Measurements from ENCODE around the gene TTC34.

TTC34 gene

DNA sequence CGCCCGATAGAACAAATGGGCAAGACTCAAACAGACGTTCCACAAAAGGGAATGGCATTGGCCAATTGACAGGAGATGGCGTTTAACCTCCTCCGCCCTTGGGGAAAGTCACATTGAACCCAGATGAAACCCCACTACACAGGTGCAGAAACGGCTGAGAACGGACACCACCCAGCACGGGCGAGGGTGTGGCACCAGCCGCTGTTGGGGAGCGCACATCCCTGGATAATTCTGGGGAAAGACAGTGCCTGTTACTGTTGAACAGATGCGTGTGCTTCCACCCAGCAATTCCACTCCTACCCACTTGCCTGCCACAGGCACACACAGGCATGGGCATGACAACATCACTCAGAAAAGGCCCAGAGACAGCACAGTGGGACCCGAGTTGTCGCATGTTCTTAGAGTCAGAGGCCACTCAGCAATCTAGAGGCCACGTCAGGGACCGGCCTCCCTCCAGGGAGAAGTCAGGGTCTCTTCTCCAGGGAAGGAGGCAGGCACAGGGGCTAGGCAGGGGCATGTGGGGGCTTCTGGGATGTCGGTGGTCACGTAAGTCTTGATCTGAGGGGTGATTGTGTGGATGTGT is 199.7 kb downstream of the TTC34 start:
- DNase-seq, result no peak

DNA sequence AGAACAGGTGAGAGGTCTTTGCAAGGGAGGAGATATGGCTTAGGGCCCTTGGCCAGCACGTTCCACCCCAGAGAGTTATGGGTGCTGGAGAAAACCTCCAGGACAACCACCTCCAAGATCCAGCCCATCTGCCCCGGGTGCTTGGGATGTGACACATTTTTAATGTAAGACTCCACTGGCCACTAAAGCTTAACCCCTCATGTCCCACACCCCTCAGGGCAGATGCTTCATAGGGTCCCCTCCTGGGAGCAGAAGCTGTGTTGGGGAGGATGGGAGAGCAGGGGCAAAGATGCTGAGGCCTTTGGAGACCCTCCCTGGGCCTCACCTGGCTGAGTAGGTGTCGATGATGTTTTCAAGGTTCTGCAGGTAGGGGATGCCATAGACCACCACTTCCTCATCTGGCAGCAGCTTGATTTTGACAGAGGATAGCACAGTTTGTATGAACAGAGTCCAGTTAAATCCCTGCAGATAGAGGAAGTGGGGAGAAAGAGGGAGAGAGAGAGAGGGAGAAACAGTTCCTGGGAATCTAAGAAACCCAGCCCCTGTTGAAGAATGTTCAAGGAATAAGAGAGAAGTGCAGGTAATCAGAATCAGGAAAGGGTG is 203.1 kb downstream of the TTC34 start:
- DNase-seq, result no peak

DNA sequence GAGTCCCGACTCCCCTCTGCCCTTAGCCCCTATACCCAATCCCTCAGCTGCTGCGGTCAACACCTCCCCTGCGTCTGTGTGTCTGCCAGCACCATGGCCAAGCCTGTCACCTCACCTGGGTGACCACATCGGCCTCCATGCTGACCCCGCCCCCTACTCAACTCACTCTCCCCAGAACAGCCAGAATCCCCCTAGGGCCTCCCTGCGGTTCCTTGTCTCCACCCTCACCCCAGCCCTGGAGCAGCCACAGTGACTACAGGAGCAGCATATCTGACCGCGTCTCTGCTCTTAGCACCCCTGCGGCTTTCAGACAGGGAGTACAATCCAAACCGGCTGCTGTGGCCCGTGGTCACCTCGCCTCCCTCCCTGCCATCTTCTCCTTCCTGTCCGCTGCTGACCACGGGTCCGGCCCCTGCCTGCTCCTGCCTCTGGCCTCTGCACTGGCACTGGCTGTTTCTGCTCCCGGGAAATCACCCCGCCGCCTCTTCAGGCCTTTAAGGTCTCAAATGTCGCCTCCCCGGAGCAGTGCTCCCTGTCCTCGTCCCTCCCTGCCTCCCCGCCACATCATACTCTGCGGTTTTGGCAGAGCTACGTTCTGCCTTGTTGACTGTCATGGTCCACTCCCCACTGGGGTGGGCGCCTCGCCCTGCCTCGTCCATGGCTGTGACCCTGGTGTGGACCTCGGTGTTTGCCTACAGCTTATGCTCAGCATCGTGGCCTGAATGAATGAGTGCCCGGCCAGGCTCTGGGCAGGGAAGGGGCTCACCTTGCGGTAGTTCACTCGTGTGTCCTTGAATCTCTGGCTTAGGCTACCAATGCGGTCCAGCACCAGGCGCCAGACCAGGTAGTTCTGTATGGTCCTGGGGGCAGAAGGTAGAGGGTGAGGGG is 203.8 kb downstream of the TTC34 start:
- no peak for DNase-seq

DNA sequence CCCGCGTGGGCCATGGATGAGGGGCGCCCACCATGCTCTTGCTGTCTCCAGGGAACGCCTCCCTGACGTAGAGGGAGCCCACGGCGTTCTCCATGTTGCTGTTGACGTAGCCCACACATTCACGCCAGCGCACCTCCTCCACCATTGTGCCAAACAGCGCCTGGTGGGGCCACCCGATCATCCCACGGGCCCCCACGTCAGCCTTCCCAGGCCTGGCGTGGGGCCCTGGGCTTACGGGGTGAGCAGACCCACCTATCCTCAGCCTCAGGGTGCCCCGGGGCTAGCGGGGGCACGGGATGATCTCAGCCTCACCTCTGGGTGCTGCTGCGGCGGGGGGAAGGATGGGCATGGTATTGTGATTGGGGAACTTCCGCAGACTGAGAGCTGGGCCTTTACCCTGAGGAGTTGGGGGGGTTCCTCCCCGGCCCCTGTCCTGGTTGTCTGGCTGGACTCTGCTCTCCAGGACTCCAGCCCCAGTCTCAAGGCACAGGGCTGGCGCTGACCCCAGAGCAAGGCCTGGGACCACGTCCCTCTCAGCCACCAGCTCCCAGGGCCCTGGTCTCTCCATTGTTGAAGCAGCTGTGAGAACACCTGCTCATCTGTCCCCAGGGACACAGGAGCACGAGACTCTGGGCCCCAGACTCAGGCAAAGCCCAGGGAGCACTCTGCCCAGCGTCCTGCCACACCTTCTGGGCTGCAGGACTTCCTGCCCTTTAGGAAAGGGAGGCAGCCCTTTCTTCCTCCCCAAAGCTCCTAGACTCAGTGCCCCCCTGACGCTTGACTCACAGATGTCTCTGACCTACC is 204.8 kb downstream of the TTC34 start:
- no peak for DNase-seq

DNA sequence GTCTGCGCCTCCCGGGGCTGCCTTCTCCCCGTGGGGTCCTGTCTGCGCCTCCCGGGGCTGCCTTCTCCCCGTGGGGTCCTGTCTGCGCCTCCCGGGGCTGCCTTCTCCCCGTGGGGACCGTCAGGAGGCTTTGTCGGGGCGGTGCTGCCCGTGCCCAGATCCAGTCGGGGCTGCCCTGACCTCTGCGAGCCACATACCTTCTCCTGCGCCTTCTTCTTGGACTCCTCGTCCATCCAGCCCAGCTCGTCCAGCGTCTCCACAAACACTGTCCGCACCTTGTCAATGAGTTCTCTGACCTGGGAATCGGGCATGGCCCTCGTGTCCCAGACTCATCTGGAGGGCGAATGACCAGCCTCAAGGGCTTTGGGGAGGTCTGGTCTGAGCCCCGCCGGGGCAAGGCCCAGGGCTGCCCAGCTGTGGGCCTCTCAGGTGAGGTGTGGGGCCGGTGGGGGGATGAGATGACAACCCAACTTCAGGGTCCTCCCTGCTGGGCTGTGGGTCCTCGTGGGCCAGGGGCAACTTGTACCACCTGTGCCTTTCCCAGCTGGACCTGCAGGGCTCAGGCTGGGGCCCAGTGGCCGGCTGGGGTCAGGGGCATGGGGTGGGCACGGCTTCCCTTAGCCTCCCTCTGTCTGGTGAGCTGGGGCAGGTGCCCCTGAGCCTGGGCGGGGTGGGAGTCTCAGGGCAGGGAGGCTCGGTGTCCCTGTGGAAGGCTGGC is 205.5 kb downstream of the TTC34 start:
- DNase-seq, result no peak

DNA sequence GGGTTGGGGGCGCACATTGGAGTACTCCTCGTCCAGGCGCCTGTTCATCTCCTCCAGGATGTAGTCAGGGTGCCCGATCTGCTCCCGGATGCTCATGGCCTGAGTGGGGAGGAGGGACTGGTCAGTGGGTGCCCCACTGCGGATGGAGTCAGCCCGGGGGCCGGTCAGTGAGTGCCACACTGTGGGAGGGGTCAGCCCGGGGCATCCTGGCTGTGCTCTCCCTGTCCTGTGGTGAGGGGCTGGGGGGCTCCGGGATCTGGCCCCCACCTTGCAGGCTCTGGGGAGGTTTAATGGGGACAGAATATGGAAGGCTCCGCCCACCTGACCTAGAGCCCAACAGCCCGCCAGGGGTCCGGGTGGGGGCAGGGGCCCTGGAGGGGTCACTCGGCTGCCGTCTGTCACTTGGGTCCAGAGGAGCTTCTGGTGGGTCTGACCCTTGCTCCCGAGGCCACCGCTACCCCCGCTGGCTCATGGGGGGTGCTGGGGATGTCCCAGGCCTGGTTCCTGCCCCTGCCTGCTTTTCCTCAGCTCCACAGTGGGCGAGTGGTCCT is 206.2 kb downstream of the TTC34 start:
- DNase-seq, result no peak

DNA sequence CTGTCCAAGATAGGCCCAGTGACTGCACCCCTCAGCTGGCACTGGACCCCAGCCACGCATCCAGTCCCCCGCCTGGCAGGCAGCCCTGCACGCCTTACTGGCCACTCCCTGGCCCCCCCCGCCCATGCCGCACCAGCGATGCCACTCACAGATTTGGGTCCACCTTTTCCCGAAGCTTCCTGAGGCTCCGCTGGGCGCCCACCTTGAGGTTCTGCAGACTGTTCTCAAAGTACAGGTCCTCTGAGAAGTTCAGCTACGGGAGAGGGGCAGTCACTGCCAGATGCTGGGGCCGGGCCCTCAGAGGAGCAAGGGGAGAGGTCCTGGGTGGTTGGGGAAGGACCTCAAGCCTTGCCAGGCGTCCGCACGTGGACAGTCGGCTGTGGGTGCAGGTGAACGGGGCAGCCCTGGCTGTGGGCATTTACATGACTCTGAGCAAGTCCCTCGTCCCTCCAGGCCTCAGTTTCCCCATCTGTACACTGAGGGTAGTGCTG is 206.8 kb downstream of the TTC34 start:
- DNase-seq, result no peak

DNA sequence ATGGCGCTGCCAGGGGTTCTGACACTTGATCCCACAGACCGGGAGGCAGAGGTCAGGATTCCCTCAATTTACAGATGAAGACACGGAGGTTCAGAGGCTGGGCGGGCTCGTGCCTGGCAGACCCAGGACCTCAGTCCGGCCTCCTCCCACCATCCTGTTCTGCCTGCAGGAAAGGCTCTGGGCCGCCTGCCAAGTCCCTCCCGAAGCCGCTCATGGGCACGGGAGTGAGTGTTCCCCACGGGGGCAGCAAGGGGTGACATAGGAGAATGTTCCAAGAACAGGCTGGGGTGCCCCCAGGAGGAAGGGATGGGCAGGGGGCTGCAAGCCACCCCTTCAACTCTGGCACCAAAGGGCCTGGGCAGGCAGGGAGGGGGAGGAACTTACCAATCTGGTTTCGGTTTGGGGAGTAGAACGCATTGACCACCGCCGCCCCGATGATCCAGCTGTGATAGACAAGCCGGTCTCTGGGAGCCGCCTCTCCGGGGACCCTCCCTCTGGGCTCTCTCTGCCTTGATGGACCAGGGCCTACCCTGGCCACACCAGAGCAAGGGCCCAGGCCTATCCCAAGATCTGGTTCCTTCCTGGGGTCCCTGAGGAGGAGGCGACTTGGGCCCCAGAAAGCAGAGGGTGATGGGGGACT is 207.4 kb downstream of the TTC34 start:
- DNase-seq, result no peak

DNA sequence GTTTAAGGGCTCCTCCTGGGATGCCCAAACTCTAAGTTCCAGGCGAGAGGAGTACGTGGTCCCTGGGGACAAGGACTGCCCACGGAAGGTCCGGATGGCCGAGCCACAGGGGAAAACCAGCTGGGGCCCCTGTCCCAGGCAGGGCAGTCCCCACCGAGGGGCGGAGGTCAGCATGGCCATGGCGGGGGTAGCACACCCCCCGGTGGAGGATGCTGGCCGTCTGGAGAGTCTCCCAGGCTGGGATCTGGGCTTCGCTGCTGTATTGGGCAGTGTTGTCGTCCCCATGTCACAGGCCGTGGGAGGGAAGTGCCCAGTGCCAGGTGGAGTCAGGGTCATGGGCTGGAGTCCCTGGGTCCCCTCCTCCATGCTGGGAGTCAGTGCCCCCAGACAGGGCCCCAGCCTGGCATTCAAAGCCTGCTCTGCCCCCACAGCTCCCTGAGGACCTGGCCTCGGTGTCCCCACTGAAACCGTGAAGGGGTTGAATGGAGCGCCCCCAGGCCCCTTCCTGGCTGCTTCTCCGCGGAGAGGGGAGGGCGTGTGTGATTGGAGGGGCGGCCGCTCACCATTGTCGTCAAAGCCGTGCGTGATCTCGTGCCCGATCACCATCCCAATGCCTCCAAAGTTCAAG is 208.1 kb downstream of the TTC34 start:
- DNase-seq, result no peak

DNA sequence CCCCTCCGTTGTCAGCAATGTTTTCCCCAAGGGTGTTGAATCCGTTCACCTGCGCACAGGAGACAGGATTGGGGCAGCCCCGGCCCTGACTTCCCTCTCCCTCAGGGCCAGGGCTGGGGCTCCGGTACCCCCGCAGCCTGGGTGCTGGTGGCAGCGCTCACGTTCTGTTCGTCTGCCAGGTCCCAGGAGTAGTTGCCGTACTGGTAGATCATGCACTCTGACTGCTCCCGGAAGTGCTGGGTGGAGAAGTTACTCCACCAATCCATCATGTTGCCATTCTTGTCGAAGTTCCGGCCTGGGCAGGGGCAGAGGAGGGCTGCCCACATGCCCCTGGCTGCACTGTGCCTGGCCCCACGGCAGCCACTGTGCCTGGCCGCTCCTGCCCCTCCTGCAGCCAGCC is 208.8 kb downstream of the TTC34 start:
- DNase-seq, result no peak

DNA sequence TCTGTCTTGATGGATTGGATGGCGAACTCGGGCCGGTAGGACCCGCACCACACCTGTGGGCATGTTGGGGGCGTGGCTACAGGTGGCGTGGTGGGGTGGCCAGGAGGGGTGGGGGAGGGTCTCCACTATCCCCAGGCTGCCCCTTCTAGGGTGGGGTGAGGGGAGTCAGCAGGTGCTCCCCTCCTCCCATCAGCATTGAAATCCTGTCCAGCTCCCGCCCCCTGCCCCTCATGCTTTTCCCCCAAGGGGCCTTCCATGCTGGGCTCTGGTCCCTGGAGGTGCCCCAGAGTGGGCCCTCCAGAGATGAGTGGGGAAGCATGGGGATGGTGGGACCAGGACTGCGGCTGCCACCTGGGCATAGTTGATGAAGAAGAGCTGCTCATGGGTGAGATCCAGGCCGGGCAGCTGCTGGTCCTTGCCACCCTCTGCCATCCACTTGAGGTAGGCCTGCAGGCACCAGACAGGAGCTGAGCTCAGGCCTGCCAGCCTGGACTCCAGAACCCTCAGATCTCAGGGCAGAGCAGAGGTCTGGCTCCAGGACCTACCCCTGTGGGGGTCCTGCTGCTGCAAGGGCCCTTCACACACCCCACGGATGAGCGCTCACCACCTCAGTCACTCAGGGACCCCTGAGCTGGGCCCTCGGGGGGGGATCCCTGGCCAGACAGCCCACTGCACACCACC is 209.8 kb downstream of the TTC34 start:
- DNase-seq, result no peak

DNA sequence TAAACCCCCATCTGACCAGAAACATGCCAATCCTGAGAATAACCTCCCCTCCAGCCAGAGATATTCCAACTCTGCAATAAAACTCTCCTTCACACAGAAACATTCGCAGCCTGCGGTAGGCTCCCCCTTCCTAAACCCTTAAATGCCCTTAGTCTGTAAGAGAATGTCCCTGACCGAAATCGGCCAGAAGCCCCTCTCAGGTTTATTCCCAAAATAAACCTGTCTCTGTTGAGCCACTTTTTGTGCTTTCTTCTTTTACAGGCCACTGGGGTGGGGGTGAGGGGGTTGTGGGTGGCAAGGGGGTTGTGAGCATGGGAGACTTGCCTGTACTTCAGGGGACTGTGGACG is 210.3 kb downstream of the TTC34 start:
- DNase-seq, result no peak

DNA sequence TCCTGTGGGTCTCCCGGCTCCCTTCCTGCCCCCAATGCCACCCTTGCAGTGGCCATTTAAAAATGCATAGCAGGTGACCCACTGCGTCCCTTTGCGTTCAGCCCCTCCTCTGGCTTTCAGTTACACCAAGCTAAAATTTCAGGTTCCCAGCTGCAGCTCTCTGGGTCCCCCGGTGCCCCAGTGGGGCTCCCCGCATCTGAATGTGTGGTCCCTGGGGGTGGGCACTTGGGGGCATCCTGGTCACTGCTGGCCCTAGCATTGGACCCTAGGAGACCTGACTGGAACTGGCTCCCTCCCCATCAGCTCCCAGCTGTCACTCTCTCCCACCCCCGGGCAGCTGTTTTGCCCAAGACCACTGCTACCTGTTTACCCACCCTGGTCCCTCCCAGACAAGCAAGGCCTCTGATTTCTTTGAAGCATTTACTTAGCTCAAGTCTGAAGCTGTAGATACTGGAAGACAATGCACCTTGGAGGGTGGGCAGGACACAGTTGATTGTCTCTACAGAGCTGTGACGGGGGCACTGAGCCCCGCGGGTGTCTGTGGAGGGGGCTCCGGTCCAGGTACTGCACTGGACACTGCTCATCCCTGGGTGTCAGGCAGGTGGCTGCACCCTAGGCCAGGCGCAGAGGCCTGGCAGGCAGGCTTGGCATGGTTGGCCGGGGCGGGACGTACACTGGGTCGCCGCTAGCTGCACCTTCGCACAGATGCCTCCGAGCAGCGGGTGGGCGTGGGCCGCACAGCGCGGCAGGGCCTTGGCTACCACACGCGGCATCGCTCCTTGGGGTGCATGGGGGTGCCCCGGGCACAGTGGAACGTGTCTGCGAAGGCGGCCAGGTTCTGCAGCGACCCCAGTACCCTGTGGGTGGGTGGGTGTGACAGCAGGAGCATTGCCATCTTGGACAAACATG is 211.0 kb downstream of the TTC34 start:
- no peak for DNase-seq

DNA sequence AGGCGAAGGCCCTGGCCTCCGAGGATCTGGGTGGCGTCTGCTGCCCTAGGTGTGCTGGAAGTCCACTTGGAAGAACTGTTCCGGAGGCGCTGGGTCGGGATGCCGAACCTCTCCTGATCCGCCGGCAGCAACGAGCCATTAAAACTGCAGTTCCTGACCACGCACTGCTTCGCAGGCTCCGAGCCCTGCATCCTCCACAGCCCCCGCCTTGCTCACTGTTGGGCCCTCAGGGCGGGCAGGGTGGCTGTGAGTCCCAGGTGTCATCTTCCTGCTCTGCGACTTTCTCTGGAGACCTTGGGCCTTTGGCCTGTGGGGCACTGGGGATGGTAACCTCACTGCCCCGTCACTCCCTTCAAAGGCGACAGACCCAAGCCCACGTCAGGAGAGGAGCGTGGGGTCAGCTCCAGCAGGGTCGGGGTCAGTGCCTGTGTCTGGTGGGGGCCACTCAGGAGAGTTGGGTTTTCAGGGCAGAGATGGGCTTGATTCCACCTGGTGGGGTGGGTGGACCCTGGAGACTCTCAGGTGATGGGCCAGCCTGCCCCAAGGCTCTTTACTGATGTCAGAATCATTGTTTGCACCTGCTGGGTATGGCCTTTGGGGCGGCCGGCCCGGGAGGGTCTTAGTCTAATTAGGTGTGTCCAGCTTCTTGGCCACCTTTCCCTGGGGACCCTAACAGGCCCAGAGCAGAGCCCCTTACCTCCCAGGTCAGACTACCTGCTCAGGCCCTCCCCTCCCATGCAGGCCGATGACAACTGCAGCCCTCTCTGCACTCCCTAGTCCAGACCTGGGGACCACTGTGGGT is 211.9 kb downstream of the TTC34 start:
- DNase-seq, result no peak

DNA sequence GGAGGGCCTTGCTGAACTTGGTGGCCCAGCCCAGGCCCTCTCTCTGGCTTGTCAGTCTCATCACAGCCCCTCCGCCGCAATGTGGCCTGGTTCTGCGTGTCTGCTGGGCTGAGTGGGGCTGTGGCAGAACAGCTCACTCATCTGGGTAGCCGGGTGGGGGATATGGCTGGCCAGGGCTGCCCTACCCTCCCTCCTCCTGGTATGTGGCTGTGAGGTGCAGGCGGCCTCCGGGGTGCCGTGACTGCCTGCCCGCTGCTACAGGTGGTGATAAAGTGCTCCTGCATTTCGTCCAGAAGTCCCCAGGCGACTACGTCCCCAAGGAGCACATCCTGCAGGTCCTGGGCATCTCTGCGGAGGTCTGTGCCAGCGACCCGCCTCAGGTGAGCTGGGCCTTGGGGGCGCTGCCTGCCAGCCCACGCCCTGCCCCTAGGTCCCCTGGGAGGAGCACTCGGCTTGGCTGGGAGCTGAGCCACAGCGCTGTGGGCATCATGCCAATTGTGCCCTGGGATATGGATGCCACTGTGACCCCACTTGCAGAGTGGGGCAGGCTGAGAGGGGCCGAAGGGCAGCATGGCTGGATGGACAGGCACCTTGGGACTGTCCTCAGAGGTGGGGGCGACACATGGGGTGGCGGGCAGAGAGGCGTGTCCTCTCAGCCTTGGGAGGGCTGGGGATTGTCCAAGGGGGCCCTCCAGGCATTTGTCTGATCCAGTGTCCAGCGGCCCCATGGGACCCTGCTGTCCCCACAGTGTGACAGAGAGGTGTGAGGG is 212.6 kb downstream of the TTC34 start:
- DNase-seq, result no peak

DNA sequence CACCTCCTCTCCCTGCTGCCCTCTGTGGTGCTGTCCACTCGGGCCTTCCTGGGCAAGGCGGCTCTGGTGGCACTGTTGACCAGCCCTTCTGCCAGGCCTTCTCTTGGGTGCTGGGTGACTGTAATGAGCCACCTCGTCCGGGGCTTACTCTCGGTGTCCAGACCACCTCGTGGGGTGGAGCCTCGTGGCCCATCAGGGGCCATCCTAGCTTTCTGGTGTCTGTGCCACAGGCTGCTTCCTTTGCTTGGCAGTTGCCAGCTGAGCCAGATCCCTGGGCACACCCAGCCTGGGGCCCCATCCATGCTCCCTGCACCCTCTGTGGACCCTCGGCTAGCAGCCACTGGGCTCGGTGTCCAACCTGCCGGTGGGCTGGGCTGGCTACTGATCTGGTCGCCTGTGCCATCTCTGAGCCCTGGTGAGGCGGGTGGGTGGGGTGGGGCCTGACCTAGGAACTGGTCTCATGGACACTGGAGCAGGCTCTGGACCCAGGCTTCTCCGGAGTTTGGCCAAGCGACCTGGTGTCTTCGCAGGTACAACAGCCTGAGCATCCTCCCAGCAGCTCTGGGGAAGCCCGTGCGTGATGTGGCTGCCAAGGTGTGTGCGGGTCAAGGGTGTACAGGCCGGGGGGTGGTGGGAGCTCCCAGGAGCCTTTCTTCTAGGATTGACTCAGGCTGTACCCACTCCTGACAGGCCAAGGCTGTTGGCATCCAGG is 213.5 kb downstream of the TTC34 start:
- no peak for DNase-seq

Measured in activated T-cell treated with anti-CD3 and anti-CD28 coated beads for 4 hours (primary cell).